Measurements from ENCODE around the gene GNAI3.

DNA sequence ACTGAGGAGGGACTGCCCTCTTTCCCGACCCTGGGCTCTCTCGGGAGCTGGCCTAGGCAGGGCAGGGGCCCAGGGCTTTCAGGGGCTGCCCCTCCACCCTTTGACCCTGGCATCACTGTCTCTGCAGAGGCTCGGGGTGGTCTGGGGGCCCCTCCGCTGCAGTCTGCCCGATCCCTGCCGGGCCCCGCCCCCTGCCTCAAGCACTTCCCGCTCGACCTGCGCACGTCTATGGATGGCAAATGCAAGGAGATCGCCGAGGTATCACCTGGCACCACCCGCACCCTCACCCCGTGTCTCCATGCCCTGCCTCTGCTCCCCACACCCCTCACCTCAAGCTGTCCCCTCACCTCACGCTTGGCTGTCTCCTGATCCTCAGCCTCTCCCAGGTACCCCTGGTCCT is 76.8 kb downstream of the GNAI3 start:
- TF ChIP-seq, protein P1, sequence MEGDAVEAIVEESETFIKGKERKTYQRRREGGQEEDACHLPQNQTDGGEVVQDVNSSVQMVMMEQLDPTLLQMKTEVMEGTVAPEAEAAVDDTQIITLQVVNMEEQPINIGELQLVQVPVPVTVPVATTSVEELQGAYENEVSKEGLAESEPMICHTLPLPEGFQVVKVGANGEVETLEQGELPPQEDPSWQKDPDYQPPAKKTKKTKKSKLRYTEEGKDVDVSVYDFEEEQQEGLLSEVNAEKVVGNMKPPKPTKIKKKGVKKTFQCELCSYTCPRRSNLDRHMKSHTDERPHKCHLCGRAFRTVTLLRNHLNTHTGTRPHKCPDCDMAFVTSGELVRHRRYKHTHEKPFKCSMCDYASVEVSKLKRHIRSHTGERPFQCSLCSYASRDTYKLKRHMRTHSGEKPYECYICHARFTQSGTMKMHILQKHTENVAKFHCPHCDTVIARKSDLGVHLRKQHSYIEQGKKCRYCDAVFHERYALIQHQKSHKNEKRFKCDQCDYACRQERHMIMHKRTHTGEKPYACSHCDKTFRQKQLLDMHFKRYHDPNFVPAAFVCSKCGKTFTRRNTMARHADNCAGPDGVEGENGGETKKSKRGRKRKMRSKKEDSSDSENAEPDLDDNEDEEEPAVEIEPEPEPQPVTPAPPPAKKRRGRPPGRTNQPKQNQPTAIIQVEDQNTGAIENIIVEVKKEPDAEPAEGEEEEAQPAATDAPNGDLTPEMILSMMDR (IDR thresholded peaks at IDR 0.05; ENCODE audit: poor library complexity), result no peak
- TF ChIP-seq EZH2 (IDR thresholded peaks at IDR 0.05; ENCODE audit: borderline replicate concordance), result no peak

All from hepatocyte (in vitro differentiated cells).